Measurements from ENCODE around the gene HSD17B14. TPM values are rescaled to one million over a fixed set of nuclear protein-coding genes. Genes with fewer than 3 reads are reported as not detected.
"Not testable (repeated sequence)": the region's sequence is repeated elsewhere in the genome, so short reads cannot be mapped to it uniquely, and the experiment has no call there.

The HSD17B14 gene
- total RNA-seq, 1 donor from 2014 or later, result 9.8 TPM

DNA sequence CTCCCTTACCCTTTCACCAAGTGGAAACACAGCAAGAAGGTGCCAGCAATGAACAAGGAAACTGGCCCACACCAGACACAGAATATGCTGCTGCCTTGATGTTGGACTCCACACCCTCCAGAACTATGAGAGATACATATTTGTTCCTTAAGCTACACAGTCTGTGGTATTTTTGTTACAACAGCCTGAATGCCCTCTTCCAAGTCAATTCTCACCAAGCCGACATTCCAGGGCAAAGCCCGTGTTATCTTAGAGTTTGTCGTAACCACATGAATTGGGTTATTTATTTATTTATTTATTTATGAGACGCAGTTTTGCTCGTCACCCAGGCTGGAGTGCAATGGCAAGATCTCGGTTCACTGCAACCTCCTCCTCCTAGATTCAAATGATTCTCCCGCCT, 66.0 kb downstream of the HSD17B14 start:
- Histone ChIP-seq H3K27ac (no peak overlapping the region), H3K27me3 (no peaks in the 10 kb centered on the region), H3K4me3 (no peak overlapping the region), H3K36me3 (no peaks in the 10 kb centered on the region), H3K4me1 (no peaks in the 10 kb centered on the region), H3K9me3 (no peaks in the 10 kb centered on the region)
- no peak for DNase-seq (ENCODE audit: low spot score in 2 of 2)
- TF ChIP-seq, protein P1, sequence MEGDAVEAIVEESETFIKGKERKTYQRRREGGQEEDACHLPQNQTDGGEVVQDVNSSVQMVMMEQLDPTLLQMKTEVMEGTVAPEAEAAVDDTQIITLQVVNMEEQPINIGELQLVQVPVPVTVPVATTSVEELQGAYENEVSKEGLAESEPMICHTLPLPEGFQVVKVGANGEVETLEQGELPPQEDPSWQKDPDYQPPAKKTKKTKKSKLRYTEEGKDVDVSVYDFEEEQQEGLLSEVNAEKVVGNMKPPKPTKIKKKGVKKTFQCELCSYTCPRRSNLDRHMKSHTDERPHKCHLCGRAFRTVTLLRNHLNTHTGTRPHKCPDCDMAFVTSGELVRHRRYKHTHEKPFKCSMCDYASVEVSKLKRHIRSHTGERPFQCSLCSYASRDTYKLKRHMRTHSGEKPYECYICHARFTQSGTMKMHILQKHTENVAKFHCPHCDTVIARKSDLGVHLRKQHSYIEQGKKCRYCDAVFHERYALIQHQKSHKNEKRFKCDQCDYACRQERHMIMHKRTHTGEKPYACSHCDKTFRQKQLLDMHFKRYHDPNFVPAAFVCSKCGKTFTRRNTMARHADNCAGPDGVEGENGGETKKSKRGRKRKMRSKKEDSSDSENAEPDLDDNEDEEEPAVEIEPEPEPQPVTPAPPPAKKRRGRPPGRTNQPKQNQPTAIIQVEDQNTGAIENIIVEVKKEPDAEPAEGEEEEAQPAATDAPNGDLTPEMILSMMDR (IDR thresholded peaks at IDR 0.05), result no peak
- intact Hi-C loops (cut with DNase I), result no loop called here

DNA sequence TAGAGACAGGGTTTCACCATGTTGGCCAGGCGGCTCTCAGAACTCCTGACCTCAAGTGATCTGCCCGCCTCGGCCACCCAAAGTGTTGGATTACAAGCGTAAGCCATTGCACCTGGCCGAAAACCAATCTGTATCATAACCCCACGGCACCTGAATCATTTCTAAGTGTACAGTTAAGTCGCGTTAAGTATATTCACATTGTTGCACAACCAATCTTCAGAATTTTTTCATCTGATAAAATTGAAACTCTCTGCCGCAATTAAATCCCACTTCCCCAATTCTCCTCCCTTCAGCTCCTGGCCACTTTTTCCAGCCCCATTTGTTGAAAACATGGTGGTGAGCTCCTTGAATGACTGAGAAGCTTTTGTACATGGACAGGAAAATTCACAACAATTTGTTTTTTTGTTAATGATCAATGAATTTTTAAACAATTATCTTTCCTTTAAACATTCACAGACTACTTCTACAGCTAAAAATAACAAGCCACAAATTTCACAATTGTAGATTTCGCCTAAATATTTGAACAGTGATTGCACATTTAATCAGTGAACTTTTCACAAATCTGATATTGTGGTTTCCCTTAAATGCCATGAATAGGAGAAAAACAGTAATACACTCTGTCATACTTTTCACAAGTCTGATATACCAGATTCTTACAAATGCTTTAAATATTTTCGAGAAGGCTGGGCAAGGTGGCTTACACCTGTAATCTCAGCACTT, 67.1 kb downstream of the HSD17B14 start:
- Histone ChIP-seq H3K27me3 (no peaks in the 10 kb centered on the region), H3K9me3 (no peaks in the 10 kb centered on the region), H3K36me3 (no peaks in the 10 kb centered on the region), H3K4me1 (no peaks in the 10 kb centered on the region), H3K27ac (no peak overlapping the region), H3K4me3 (no peak overlapping the region)
- intact Hi-C loops (cut with DNase I), result no loop called here
- DNase-seq (ENCODE audit: low spot score in 2 of 2), result no peak
- TF ChIP-seq, protein P1 (IDR thresholded peaks at IDR 0.05), result no peak

DNA sequence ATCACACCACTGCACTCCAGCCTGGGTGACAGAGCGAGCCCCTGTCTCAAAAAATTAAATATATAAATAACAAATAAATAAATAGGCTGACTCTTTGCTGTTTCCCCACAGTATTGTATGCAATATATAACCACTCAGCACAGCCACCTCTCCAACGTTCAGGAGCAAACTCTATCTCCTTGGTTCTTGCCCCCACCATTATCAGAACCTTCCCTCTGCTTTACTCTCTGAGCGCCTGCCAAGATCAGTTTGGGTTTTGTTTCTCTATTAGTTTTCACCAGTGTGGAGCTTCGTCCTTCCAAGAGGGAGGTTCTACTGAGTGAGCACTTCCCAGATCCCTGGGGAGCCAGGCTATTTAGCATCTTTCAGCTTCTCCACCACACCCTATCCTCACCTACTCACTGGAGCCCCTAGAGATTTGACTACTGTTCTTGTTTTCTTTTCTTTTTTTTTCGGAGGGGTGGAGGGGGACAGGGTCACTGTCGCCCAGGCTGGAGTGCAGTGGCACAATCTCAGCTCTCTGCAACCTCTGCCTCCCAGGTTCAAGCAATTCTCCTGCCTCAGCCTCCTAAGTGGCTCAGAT, 68.0 kb downstream of the HSD17B14 start:
- H3K4me1 ChIP-seq; H3K4me3 ChIP-seq; H3K36me3 ChIP-seq; DNase-seq (ENCODE audit: low spot score in 2 of 2); H3K9me3 ChIP-seq; H3K27me3 ChIP-seq; intact Hi-C loops (cut with DNase I); H3K27ac ChIP-seq: not testable (repeated sequence)

DNA sequence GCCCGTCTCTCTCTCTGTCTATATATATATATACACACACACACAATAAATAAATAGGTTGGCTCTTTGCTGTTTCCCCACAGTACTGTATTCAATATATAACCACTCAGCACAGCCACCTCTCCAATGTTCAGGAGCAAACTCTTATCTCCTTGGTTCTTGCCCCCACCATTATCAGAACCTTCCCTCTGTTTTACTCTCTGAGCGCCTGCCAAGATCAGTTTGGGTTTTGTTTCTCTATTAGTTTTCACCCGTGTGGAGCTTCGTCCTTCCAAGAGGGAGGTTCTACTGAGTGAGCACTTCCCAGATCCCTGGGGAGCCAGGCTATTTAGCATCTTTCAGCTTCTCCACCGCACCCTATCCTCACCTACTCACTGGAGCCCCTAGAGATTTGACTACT, 70.5 kb downstream of the HSD17B14 start:
- DNase-seq (ENCODE audit: low spot score in 2 of 2); intact Hi-C loops (cut with DNase I): not testable (repeated sequence)

More for the DNA sequence above, 70.5 kb downstream of the HSD17B14 start:
- not testable (repeated sequence) for H3K27ac ChIP-seq, H3K4me3 ChIP-seq, H3K4me1 ChIP-seq, H3K9me3 ChIP-seq, H3K27me3 ChIP-seq, H3K36me3 ChIP-seq

Other genes with a start within 250 kb of the HSD17B14 start
- not detected for gene SPACA4, start 229.7 kb downstream of the HSD17B14 start, total RNA-seq
- gene FAM83E, start 221.4 kb downstream of the HSD17B14 start, total RNA-seq, result not detected
- 2,223 TPM for gene RPL18, start 217.3 kb downstream of the HSD17B14 start, total RNA-seq
- 35.3 TPM for gene SPHK2, start 217.0 kb downstream of the HSD17B14 start, total RNA-seq
- 0.21 TPM for gene DBP, start 199.1 kb downstream of the HSD17B14 start, total RNA-seq
- not detected for gene CA11, start 190.3 kb downstream of the HSD17B14 start, total RNA-seq
- not detected for gene NTN5, start 163.5 kb downstream of the HSD17B14 start, total RNA-seq
- gene FUT2, start 140.5 kb downstream of the HSD17B14 start, total RNA-seq, result not detected
- 0.32 TPM for gene MAMSTR, start 116.8 kb downstream of the HSD17B14 start, total RNA-seq
- 85.9 TPM for gene RASIP1, start 95.9 kb downstream of the HSD17B14 start, total RNA-seq
- gene IZUMO1, start 89.6 kb downstream of the HSD17B14 start, total RNA-seq, result not detected
- 3.8 TPM for gene FUT1, start 83.8 kb downstream of the HSD17B14 start, total RNA-seq
- not detected for gene FGF21, start 81.0 kb downstream of the HSD17B14 start, total RNA-seq
- 42.4 TPM for gene BCAT2, start 25.5 kb downstream of the HSD17B14 start, total RNA-seq
- gene PLEKHA4, start 32.1 kb upstream of the HSD17B14 start, total RNA-seq, result 237 TPM
- 142 TPM for gene PPP1R15A, start 35.9 kb upstream of the HSD17B14 start, total RNA-seq
- not detected for gene TULP2, start 62.3 kb upstream of the HSD17B14 start, total RNA-seq
- 505 TPM for gene NUCB1, start 63.8 kb upstream of the HSD17B14 start, total RNA-seq
- not detected for gene DHDH, start 97.2 kb upstream of the HSD17B14 start, total RNA-seq
- gene BAX, start 118.4 kb upstream of the HSD17B14 start, total RNA-seq, result 182 TPM
- gene FTL, start 128.8 kb upstream of the HSD17B14 start, total RNA-seq, result 7,736 TPM
- 21.8 TPM for gene GYS1, start 156.8 kb upstream of the HSD17B14 start, total RNA-seq
- 106 TPM for gene RUVBL2, start 157.4 kb upstream of the HSD17B14 start, total RNA-seq
- gene LHB, start 180.6 kb upstream of the HSD17B14 start, total RNA-seq, result not detected
- gene CGB3, start 187.8 kb upstream of the HSD17B14 start, total RNA-seq, result not detected
- gene CGB2, start 195.4 kb upstream of the HSD17B14 start, total RNA-seq, result not detected
- gene CGB1, start 200.4 kb upstream of the HSD17B14 start, total RNA-seq, result not detected
- not detected for gene CGB5, start 207.4 kb upstream of the HSD17B14 start, total RNA-seq
- not detected for gene CGB8, start 212.6 kb upstream of the HSD17B14 start, total RNA-seq
- 10.2 TPM for gene CGB7, start 221.3 kb upstream of the HSD17B14 start, total RNA-seq
- not detected for gene NTF4, start 228.3 kb upstream of the HSD17B14 start, total RNA-seq
- not detected for gene KCNA7, start 236.2 kb upstream of the HSD17B14 start, total RNA-seq
- gene SNRNP70, start 249.0 kb upstream of the HSD17B14 start, total RNA-seq, result 185 TPM